Smooth muscle cell (in vitro differentiated cells): ENCODE data around the gene MCOLN2. TPM values are rescaled to one million over a fixed set of nuclear protein-coding genes. Genes with fewer than 3 reads are reported as not detected.

Experiments used
- DNase-seq: peaks from one replicate; lab custom pipeline; 2025; ENCODE audit not compliant: unreplicated experiment; lab: John Stamatoyannopoulos, UW
- H2AFZ ChIP-seq: fragments of 200-600 bp; sonication (generic); 2 replicates; pipeline ENCODE4 v1.6.0; 2016; ENCODE audit warnings: antibody characterized with exemption, low read depth, mild to moderate bottlenecking
- H3F3A ChIP-seq: fragments of 200-600 bp; sonication (generic); 2 replicates; pipeline ENCODE4 v1.6.0; 2017; ENCODE audit warnings: antibody characterized with exemption, low read depth
- H3K27ac ChIP-seq: fragments of 200-600 bp; sonication (generic); 2 replicates; pipeline ENCODE4 v1.5.1; 2016; ENCODE audit warnings: low read depth, mild to moderate bottlenecking
- H3K27me3 ChIP-seq: fragments of 200-600 bp; sonication (generic); 2 replicates; pipeline ENCODE4 v1.6.1; 2016; ENCODE audit warnings: low read depth, mild to moderate bottlenecking
- H3K36me3 ChIP-seq: fragments of 200-600 bp; sonication (generic); 2 replicates; pipeline ENCODE4 v1.5.1; 2016; ENCODE audit warnings: low read depth
- H3K4me1 ChIP-seq: fragments of 200-600 bp; sonication (generic); 2 replicates; pipeline ENCODE4 v1.5.1; 2016; ENCODE audit warnings: low read depth
- H3K4me2 ChIP-seq: fragments of 200-600 bp; sonication (generic); 2 replicates; pipeline ENCODE4 v1.6.0; 2016; ENCODE audit warnings: mild to moderate bottlenecking
- H3K4me3 ChIP-seq: fragments of 200-600 bp; sonication (generic); 2 replicates; pipeline ENCODE4 v1.5.1; 2016; ENCODE audit warnings: mild to moderate bottlenecking
- H3K79me2 ChIP-seq: fragments of 200-600 bp; sonication (generic); 2 replicates; pipeline ENCODE4 v1.6.0; 2016; ENCODE audit warnings: low read depth, mild to moderate bottlenecking
- H3K9ac ChIP-seq: fragments of 200-600 bp; sonication (generic); 2 replicates; pipeline ENCODE4 v1.6.0; 2016; ENCODE audit warnings: low read depth
- H3K9me3 ChIP-seq: fragments of 200-600 bp; sonication (generic); replicated peaks from 2 replicates; pipeline ENCODE4 v1.5.1; 2016; ENCODE audit warnings: low read depth
- H4K20me1 ChIP-seq: fragments of 200-600 bp; sonication (generic); 2 replicates; pipeline ENCODE4 v1.6.0; 2016; ENCODE audit warnings: low read depth
- CTCF ChIP-seq: fragments of 200-600 bp; sonication (generic); IDR thresholded peaks from 2 replicates; pipeline ENCODE4 v1.5.1; 2017; ENCODE audit warnings: borderline replicate concordance, mild to moderate bottlenecking, antibody characterized with exemption; ENCODE audit not compliant: insufficient read depth, poor library complexity, severe bottlenecking
- WGBS: methylation state at CpG from one replicate; pipeline ENCODE4 v1.1.7; 2016; ENCODE audit warnings: low lambda C conversion rate; 5-methylcytosine and 5-hydroxymethylcytosine counted together
- polyA plus RNA-seq: library from polyadenylated mRNA; unstranded; fragments of >200 nt; fragmentation: Nextera tagmentation; extraction: Ambion mirVana; gene quantifications from 2 replicates; pipeline ENCODE4 v1.2.1, GENCODE V29; 2016
- total RNA-seq: library from RNA; depleted of rRNA; stranded (reverse); fragments of >200 nt; gene quantifications from 2 replicates; pipeline ENCODE4 v1.2.3, GENCODE V29; 2014

MCOLN2 gene
- total and polyA plus RNA-seq, 2 experiments from 2014 or later = not detected

- H3K4me1 ChIP-seq = no peaks in the 10 kb centered on the region
- no peaks in the 10 kb centered on the region for H3K9me3 ChIP-seq
- no peak overlapping the region for H3K4me3 ChIP-seq
- no peak overlapping the region for H2AFZ ChIP-seq
- 94% methylated on average over 1 of the region's 1 CpG for WGBS
- no peaks in the 10 kb centered on the region for H3K79me2 ChIP-seq
- DNase-seq = no peak
- H3F3A ChIP-seq = no peaks in the 10 kb centered on the region
- H3K36me3 ChIP-seq = no peaks in the 10 kb centered on the region
- H3K27ac ChIP-seq = no peak overlapping the region
- TF ChIP-seq CTCF = no peak
- no peak overlapping the region for H3K4me2 ChIP-seq
- peaks cover 2% of the 10 kb centered on the region for H3K27me3 ChIP-seq
- no peaks in the 10 kb centered on the region for H4K20me1 ChIP-seq
- no peak overlapping the region for H3K9ac ChIP-seq
Measured at GRCh38 chr1:84972377-84972987, 24.4 kb downstream of the MCOLN2 start.

- H3K4me1 ChIP-seq = no peaks in the 10 kb centered on the region
- no peak overlapping the region for H3K27ac ChIP-seq
- H4K20me1 ChIP-seq = no peaks in the 10 kb centered on the region
- no peaks in the 10 kb centered on the region for H3K36me3 ChIP-seq
- no peak overlapping the region for H2AFZ ChIP-seq
- H3K9ac ChIP-seq = no peak overlapping the region
- no peak for TF ChIP-seq CTCF
- DNase-seq = no peak
- H3K27me3 ChIP-seq = peaks cover 2% of the 10 kb centered on the region
- no peak overlapping the region for H3K4me3 ChIP-seq
- 91% methylated on average over 2 of the region's 2 CpGs for WGBS
- no peaks in the 10 kb centered on the region for H3F3A ChIP-seq
- H3K9me3 ChIP-seq = no peaks in the 10 kb centered on the region
- no peak overlapping the region for H3K4me2 ChIP-seq
- no peaks in the 10 kb centered on the region for H3K79me2 ChIP-seq
Measured at GRCh38 chr1:84971957-84972356, 25.0 kb downstream of the MCOLN2 start.

GRCh38 chr1:84969489-84970250 lies 27.2 kb downstream of the MCOLN2 start:
- Histone ChIP-seq H3K9me3 (no peaks in the 10 kb centered on the region), H2AFZ (no peak overlapping the region), H3K79me2 (no peaks in the 10 kb centered on the region), H3K9ac (no peak overlapping the region), H3K4me2 (no peak overlapping the region), H3K27me3 (peaks cover 2% of the 10 kb centered on the region), H3K27ac (no peak overlapping the region), H4K20me1 (no peaks in the 10 kb centered on the region), H3K36me3 (no peaks in the 10 kb centered on the region), H3K4me1 (no peaks in the 10 kb centered on the region), H3K4me3 (no peak overlapping the region), H3F3A (no peaks in the 10 kb centered on the region)
- 97% methylated on average over 7 of the region's 7 CpGs for WGBS
- no peak for DNase-seq
- no peak for TF ChIP-seq CTCF
